Measurements from ENCODE around the gene ATG16L2. TPM values are rescaled to one million over a fixed set of nuclear protein-coding genes. Genes with fewer than 3 reads are reported as not detected.

ATG16L2 gene
- total and polyA plus RNA-seq, 2 donors (not counting 1 experiment from before 2014, with no cell fraction given) = 212 to 350 TPM

- ATAC-seq (ENCODE audit: low read depth) = peak; percentile 4
- Histone ChIP-seq H3K4me2 (replicated peaks; ENCODE audit: low read depth, low read length, poor library complexity, severe bottlenecking) (peak overlapping the region; percentile 99), H3K4me3 (ENCODE audit: control extremely low read depth in 1 of 5, extremely low read depth in 1 of 5, insufficient read depth in 1 of 5, low read depth in 2 of 5, low read length in 4 of 5) (peak overlapping the region; percentile 77 to 99 (median 98)), H2AFZ (ENCODE audit: insufficient read depth, low read depth, low read length, poor library complexity, severe bottlenecking) (peak overlapping the region; percentile 90), H3K27me3 (replicated peaks in 1 of 4; ENCODE audit: control extremely low read depth in 1 of 4, control insufficient read depth in 3 of 4, insufficient read depth in 4 of 4, low read length in 3 of 4) (no peaks in the 10 kb centered on the region), H4K20me1 (ENCODE audit: control insufficient read depth, insufficient read depth, low read length, poor library complexity, severe bottlenecking) (peaks cover 24% of the 10 kb centered on the region), H3K9ac (ENCODE audit: low read length) (peak overlapping the region; percentile 95), H3K36me3 (replicated peaks in 1 of 2; ENCODE audit: control extremely low read depth in 1 of 2, control insufficient read depth in 1 of 2, extremely low read depth in 1 of 2, insufficient read depth in 2 of 2, low read length in 1 of 2) (peaks cover 0 to 16% of the 10 kb centered on the region in 2 experiments), H3K27ac (ENCODE audit: low read length in 2 of 2) (peak overlapping the region; percentile 95 to 98), H3K79me2 (ENCODE audit: control insufficient read depth, insufficient read depth, low read length) (peaks cover 65% of the 10 kb centered on the region), H3K9me3 (ENCODE audit: control extremely low read depth in 1 of 3, control insufficient read depth in 2 of 3, insufficient read depth in 1 of 3, low read length in 2 of 3) (no peaks in the 10 kb centered on the region), H3K4me1 (ENCODE audit: control insufficient read depth in 2 of 2, insufficient read depth in 2 of 2, low read length in 2 of 2) (peaks cover 23 to 41% of the 10 kb centered on the region in 2 donors)
- DNase-seq = peak; percentile 72
- ChIA-PET CTCF (interaction anchor here (0.8 to 5.2 kb wide), 13 partner anchors 13 to 365 kb away, joined by 3 to 46 read pairs (median 4); partner anchors contain the start of gene STARD10), POLR2A (interaction anchor here (0.7 to 3.6 kb wide), 8 partner anchors 9 to 330 kb away, joined by 3 to 39 read pairs (median 4); partner anchors contain the start of gene STARD10)
- Mint-ChIP-seq H3K9me3 (ENCODE audit: insufficient read depth) (no peaks in the 10 kb centered on the region), H3K4me1 (peaks cover 48% of the 10 kb centered on the region), H3K27me3 (no peaks in the 10 kb centered on the region), H3K4me3 (peak overlapping the region; percentile 99), H3K27ac (peak overlapping the region; percentile 98)
- intact Hi-C loops (cut with micrococcal nuclease) = loop anchor here (10.0 kb wide), 1 partner anchor 588 kb away; the partner anchor contains the start of gene INPPL1
- WGBS (ENCODE audit: insufficient coverage) = 4% methylated on average over 24 of the region's 24 CpGs
- TF ChIP-seq CTCF (IDR thresholded peaks at IDR 0.05) (peak; percentile 65), EZH2 (IDR thresholded peaks at IDR 0.05; ENCODE audit: borderline replicate concordance, insufficient read depth, low read depth, low read length, poor library complexity, severe bottlenecking) (no peak)
Measured at GRCh38 chr11:72812967-72813739, 1.1 kb upstream of the ATG16L2 start.
